Gastroesophageal sphincter (tissue), 4 donors: ENCODE results near the gene SUGCT. TPM values are rescaled to one million over a fixed set of nuclear protein-coding genes. Genes with fewer than 3 reads are reported as not detected.

Experiments
- ATAC-seq: fragments of 150-250 bp; one replicate; pipeline ENCODE4 v1.9.1; 2016; ENCODE audit warnings: mild to moderate bottlenecking, moderate library complexity
- H3K27ac ChIP-seq, 4 donors: fragments of 200-600 bp; sonication (generic) in 3 of 4; 1 replicate in 3 of 4; 2 replicates in 1 of 4; pipeline ENCODE4 v1.5.1; 2016 to 2019
- H3K27me3 ChIP-seq: fragments of 200-600 bp; sonication (generic); one replicate; pipeline ENCODE4 v1.5.1; 2019
- H3K36me3 ChIP-seq, 2 donors: fragments of 200-600 bp; sonication (generic); one replicate each; pipeline ENCODE4 v1.5.1; 2019; ENCODE audit warnings: control low read depth in 1 of 2
- H3K4me1 ChIP-seq, 3 donors: fragments of 200-600 bp; sonication (generic); 1 replicate in 2 of 3; 2 replicates in 1 of 3; pipeline ENCODE4 v1.5.1; 2016 to 2019; ENCODE audit warnings: control low read depth in 2 of 3
- H3K4me3 ChIP-seq, 2 donors: fragments of 200-600 bp; sonication (generic); one replicate each; pipeline ENCODE4 v1.5.1; 2019; ENCODE audit warnings: mild to moderate bottlenecking in 1 of 2, moderate library complexity in 1 of 2
- H3K9me3 ChIP-seq, 3 donors: fragments of 200-600 bp; sonication (generic); one replicate each; pipeline ENCODE4 v1.5.1; 2017 to 2019; ENCODE audit warnings: control low read depth in 2 of 3
- CTCF ChIP-seq, 4 experiments: fragments of 200-600 bp in 2 of 4; fragments of 450-650 bp in 2 of 4; sonication (generic) in 1 of 4; IDR thresholded peaks; one replicate each; pipeline ENCODE4 v1.5.1; 2017 to 2019; ENCODE audit warnings: antibody characterized with exemption in 4 of 4, mild to moderate bottlenecking in 2 of 4, moderate library complexity in 2 of 4
- EP300 ChIP-seq: sonication (generic); formaldehyde crosslinking; IDR thresholded peaks from one replicate; pipeline ENCODE4 v1.6.1; 2017; ENCODE audit warnings: antibody characterized with exemption, mild to moderate bottlenecking
- POLR2A ChIP-seq, 2 donors: fragments of 450-650 bp; IDR thresholded peaks; one replicate each; pipeline ENCODE4 v1.6.1; 2017; ENCODE audit warnings: antibody characterized with exemption in 2 of 2, mild to moderate bottlenecking in 2 of 2, moderate library complexity in 1 of 2
- POLR2AphosphoS5 ChIP-seq: sonication (generic); formaldehyde crosslinking; IDR thresholded peaks from one replicate; pipeline ENCODE4 v1.6.1; 2017; ENCODE audit warnings: antibody characterized with exemption
- WGBS, 2 donors: methylation state at CpG; one replicate each; pipeline ENCODE4 v1.1.5; 2018; ENCODE audit warnings: low coverage in 1 of 2; 5-methylcytosine and 5-hydroxymethylcytosine counted together
- total RNA-seq, 4 donors: library from RNA; depleted of rRNA; stranded (reverse); fragments of >200 nt; gene quantifications; one replicate each; pipeline ENCODE4 v1.1.0, GENCODE V29; 2016

Gene SUGCT
- total RNA-seq, 4 donors from 2014 or later, result 1.2 to 17.3 (median 10.8) TPM

- WGBS, 2 donors, result 85 to 92% methylated on average over 5 of the region's 5 CpGs
- Histone ChIP-seq H3K27ac (no peak overlapping the region), H3K9me3 (no peaks in the 10 kb centered on the region), H3K4me1 (no peaks in the 10 kb centered on the region), H3K27me3 (no peaks in the 10 kb centered on the region), H3K36me3 (no peaks in the 10 kb centered on the region), H3K4me3 (no peak overlapping the region)
- ATAC-seq, result no peak
- TF ChIP-seq POLR2A (IDR thresholded peaks at IDR 0.05), result no peak
- TF ChIP-seq POLR2AphosphoS5, result no peak
- no peak for TF ChIP-seq CTCF (IDR thresholded peaks at IDR 0.05)
- no peak for TF ChIP-seq EP300
Measured at GRCh38 chr7:40629891-40630290, 495.1 kb downstream of the SUGCT start.

- Histone ChIP-seq H3K9me3 (no peaks in the 10 kb centered on the region), H3K4me3 (no peak overlapping the region), H3K27me3 (no peaks in the 10 kb centered on the region), H3K27ac (no peak overlapping the region), H3K4me1 (no peaks in the 10 kb centered on the region), H3K36me3 (no peaks in the 10 kb centered on the region)
- ATAC-seq, result no peak
- 97 to 100% methylated on average over 4 to 5 of the region's 8 CpGs for WGBS, 2 donors
- TF ChIP-seq POLR2AphosphoS5, result no peak
- TF ChIP-seq EP300, result no peak
- no peak for TF ChIP-seq CTCF (IDR thresholded peaks at IDR 0.05)
- no peak for TF ChIP-seq POLR2A (IDR thresholded peaks at IDR 0.05)
Measured at GRCh38 chr7:40634118-40634517, 499.3 kb downstream of the SUGCT start.

- TF ChIP-seq EP300, result no peak
- no peak for ATAC-seq
- Histone ChIP-seq H3K27me3 (no peaks in the 10 kb centered on the region), H3K36me3 (no peaks in the 10 kb centered on the region), H3K27ac (no peak overlapping the region), H3K4me1 (peaks cover 0 to 6% (median 0%) of the 10 kb centered on the region in 3 donors), H3K9me3 (no peaks in the 10 kb centered on the region), H3K4me3 (no peak overlapping the region)
- 71 to 83% methylated on average over 5 to 6 of the region's 7 CpGs for WGBS, 2 donors
Measured at GRCh38 chr7:40638545-40639320, 503.9 kb downstream of the SUGCT start.

- H3K27ac ChIP-seq, result no peak overlapping the region
- H3K4me1 ChIP-seq, result peaks cover 0 to 6% (median 0%) of the 10 kb centered on the region in 3 donors
- no peak for ATAC-seq
- no peaks in the 10 kb centered on the region for H3K36me3 ChIP-seq
- H3K27me3 ChIP-seq, result no peaks in the 10 kb centered on the region
- no peak overlapping the region for H3K4me3 ChIP-seq
- H3K9me3 ChIP-seq, result no peaks in the 10 kb centered on the region
- WGBS, 2 donors, result 48 to 66% methylated on average over 3 of the region's 3 CpGs
- TF ChIP-seq EP300 (no peak), POLR2A (IDR thresholded peaks at IDR 0.05) (no peak), POLR2AphosphoS5 (no peak), CTCF (IDR thresholded peaks at IDR 0.05) (no peak)
Measured at GRCh38 chr7:40640566-40640965, 505.8 kb downstream of the SUGCT start.

GRCh38 chr7:40641701-40642100 lies 506.9 kb downstream of the SUGCT start:
- no peak for ATAC-seq

More at GRCh38 chr7:40641701-40642100, 506.9 kb downstream of the SUGCT start:
- Histone ChIP-seq H3K9me3 (no peaks in the 10 kb centered on the region), H3K4me3 (no peak overlapping the region), H3K27me3 (no peaks in the 10 kb centered on the region), H3K4me1 (peaks cover 0 to 6% (median 0%) of the 10 kb centered on the region in 3 donors), H3K27ac (no peak overlapping the region), H3K36me3 (no peaks in the 10 kb centered on the region)
- WGBS, 2 donors, result 62% methylated on average over 7 of the region's 7 CpGs
- TF ChIP-seq POLR2A (IDR thresholded peaks at IDR 0.05) (no peak), EP300 (no peak), POLR2AphosphoS5 (no peak), CTCF (IDR thresholded peaks at IDR 0.05) (no peak)
